Right ventricle myocardium inferior (tissue), 1 donor: ENCODE measurements around the gene PIP5K1C. TPM values are rescaled to one million over a fixed set of nuclear protein-coding genes. Genes with fewer than 3 reads are reported as not detected.

Experiments used
- ATAC-seq: fragments of 200-7000 bp; cut with Tn5 transposase; one replicate; pipeline ENCODE4 v1.9.1; 2020; ENCODE audit warnings: mild to moderate bottlenecking, moderate library complexity
- DNase-seq: peaks from one replicate; pipeline ENCODE4 v3.0.0; 2021; ENCODE audit errors: missing footprints
- intact Hi-C: fragments of 100-400 bp; cut with DNase I; formaldehyde crosslinking; loops from one replicate; pipeline ENCODE4 v1.11.0; 2022
- long read RNA-seq: library from polyadenylated mRNA; unstranded; transcript quantifications from one replicate; pipeline ENCODE4 v2.0.0, GENCODE V29; 2021
- total RNA-seq: library from RNA; stranded (reverse); fragmentation: NEBNext Ultra II Directional; extraction: Animal tissue kit (Norgen Biotek cat#: 25700); gene quantifications from one replicate; pipeline ENCODE4 v1.2.1, GENCODE V29; 2021
- donor health status: DM: no; HTN: yes; CAD: no; lungs with severe emphysema.

The PIP5K1C gene, protein sequence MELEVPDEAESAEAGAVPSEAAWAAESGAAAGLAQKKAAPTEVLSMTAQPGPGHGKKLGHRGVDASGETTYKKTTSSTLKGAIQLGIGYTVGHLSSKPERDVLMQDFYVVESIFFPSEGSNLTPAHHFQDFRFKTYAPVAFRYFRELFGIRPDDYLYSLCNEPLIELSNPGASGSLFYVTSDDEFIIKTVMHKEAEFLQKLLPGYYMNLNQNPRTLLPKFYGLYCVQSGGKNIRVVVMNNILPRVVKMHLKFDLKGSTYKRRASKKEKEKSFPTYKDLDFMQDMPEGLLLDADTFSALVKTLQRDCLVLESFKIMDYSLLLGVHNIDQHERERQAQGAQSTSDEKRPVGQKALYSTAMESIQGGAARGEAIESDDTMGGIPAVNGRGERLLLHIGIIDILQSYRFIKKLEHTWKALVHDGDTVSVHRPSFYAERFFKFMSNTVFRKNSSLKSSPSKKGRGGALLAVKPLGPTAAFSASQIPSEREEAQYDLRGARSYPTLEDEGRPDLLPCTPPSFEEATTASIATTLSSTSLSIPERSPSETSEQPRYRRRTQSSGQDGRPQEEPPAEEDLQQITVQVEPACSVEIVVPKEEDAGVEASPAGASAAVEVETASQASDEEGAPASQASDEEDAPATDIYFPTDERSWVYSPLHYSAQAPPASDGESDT
- 34.7 TPM for total RNA-seq
- long read RNA-seq, full-length matches to known transcripts: 9 of 22 reads
- long read RNA-seq, partial matches to known transcripts: 2 of 22 reads
- long read RNA-seq, other reads (novel, unspliced or antisense): 11 of 22 reads

DNA sequence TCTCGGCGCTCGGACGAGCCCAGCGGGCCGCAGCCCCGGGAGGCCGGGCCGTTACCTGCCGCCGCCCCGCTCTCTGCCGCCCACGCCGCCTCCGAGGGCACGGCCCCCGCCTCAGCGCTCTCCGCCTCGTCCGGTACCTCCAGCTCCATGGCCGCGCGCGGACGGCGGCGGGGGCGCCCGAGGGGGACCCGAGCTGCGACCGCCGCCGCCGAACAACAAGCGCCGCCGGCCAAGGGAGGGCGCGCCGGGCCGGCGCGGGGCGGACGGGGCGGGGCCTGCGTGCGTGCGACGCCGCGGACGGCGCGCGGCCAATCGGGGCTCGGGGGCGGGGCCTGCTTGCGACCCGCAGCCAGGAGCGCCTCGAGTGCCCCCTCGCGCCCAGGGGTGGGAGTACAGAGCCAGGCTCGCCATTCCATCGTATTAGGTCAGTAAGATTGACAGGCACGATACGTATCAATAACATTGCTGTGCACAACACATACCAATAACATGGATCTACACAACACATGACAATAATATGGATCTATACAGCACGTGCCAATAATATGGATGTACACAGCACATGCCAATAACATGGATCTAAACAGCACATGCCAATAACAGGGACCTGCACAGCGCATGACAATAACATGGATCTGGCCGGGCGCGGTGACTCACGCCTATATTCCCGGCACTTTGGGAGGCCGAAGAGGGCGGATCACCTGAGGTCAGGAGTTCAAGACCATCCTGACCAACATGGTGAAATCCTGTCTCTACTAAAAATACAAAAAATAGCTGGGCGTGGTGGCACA, at the start of gene PIP5K1C:
Gene PIP5K1C (minus strand): TSS at position 227 of the 791 bp plus-strand sequence. CDS start 78 bp downstream, at position 149.
- DNase-seq (peak; percentile 96), ATAC-seq (peak; percentile 95)
- intact Hi-C loops: loop anchor here (2.0 kb wide), 1 partner anchor 34 kb away; no protein-coding TSS in a partner anchor

DNA sequence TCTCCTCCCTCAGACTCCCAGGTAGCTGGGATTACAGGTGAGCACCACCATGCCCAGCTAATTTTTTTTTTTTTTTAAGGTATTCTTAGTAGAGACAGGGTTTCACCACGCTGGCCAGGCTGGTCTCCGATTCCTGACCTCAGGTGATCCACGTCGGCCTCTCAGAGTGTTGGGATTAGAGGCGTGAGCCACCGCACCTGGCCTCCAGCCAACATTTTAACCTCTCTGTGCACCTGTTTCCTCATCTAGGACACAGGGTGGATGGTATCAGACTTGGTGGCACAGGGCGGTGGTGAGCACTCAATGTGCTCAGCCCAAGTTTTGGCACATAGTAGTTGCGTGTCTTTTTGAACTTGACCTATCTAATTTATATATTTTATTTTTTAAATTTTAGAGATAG, 48.7 kb upstream of the PIP5K1C start:
- ATAC-seq (no peak), DNase-seq (no peak)
- intact Hi-C loops: no loop called here

DNA sequence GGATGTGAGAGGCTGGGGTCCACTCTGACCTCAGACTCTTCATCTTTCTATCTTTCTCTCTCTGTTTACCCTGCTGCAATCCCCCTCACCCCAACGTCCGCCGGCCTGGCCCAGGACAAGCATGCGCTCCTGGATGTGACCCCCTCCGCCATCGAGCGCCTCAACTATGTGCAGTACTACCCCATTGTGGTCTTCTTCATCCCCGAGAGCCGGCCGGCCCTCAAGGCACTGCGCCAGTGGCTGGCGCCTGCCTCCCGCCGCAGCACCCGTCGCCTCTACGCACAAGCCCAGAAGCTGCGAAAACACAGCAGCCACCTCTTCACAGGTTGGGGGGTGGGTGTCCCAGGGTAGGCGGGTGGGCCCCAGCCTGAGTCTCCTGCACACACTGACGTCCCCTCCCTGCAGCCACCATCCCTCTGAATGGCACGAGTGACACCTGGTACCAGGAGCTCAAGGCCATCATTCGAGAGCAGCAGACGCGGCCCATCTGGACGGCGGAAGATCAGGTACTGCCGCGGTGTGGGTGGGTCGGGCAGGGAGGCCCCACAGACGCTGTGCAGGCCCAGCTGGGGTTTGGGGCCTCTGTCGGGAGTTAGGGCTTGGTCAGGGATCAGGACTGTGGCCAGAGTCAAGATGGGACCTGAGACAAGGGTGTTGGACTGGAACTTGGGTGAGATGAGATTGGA, 46.2 kb upstream of the PIP5K1C start:
- no peak for ATAC-seq
- intact Hi-C loops: no loop called here
- no peak for DNase-seq

DNA sequence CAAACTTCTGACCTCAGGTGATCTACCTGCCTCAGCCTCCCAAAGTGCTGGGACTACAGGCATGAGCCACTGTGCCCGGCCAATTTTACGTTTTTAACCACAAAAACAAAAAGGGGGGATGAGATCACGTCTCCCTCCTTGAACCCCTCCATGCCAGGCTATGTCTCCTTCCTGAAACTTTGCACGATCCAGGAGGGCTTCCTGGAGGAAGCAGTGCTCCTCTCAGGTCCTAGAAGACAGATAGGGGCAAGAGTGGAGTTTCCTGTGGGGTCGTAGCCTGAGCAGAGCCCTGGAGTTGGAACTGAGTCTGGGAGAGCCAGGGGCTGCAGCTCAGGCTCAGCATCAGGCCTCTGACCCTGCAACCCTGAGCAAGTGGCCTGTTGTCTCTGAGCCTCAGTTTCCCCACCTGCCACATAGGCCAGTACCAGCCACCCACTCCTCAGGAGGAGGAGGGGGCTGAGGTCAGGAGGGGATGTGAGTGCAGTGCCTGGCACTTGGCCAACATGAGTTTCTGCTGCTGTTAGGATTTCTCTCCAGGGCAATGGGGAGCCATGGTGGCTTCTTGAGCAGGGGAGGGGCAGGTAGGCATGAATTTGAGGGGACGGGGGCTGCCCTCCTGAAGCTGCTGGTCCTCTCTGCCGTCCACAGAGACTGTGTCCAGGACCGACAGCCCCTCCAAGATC, 45.2 kb upstream of the PIP5K1C start:
- no peak for DNase-seq
- no peak for ATAC-seq
- intact Hi-C loops: no loop called here

DNA sequence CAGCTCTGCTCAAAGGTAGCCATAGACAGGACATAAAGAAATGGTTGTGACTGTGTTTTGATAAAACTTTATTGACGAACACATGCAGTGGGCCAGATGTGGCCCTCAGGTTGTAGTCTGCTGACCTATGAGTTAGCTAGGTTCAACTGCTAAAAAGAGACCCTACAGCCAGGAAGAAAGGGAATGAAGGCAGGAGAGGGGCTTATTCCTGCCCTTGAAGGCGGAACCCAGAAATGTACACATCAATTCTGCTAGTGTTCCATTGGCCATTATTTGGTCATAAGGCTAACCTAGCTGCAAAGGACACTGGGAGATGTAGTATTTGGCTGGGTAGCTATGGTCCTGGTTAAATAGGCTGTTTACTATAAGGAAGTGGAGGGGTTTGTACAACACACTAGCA, 43.2 kb upstream of the PIP5K1C start:
- no peak for ATAC-seq
- no peak for DNase-seq
- intact Hi-C loops: no loop called here

DNA sequence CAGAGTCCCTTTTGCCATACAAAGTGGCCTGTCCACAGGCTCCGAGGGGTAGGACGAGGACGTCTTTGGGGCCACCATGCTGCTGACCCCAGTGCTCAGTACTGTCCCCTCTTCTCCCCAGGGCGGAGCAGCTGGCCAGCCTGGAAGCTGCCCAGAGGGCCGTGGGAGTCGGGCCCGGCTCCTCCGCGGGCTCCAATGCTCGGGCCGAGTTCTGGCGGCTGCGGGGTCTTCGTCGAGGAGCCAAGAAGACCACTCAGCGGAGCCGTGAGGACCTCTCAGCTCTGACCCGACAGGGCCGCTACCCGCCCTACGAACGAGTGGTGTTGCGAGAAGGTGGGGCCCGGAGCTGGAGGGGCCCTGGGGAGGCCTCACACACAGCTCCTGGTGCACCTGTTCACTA, 40.2 kb upstream of the PIP5K1C start:
- intact Hi-C loops: no loop called here
- ATAC-seq: no peak
- no peak for DNase-seq

DNA sequence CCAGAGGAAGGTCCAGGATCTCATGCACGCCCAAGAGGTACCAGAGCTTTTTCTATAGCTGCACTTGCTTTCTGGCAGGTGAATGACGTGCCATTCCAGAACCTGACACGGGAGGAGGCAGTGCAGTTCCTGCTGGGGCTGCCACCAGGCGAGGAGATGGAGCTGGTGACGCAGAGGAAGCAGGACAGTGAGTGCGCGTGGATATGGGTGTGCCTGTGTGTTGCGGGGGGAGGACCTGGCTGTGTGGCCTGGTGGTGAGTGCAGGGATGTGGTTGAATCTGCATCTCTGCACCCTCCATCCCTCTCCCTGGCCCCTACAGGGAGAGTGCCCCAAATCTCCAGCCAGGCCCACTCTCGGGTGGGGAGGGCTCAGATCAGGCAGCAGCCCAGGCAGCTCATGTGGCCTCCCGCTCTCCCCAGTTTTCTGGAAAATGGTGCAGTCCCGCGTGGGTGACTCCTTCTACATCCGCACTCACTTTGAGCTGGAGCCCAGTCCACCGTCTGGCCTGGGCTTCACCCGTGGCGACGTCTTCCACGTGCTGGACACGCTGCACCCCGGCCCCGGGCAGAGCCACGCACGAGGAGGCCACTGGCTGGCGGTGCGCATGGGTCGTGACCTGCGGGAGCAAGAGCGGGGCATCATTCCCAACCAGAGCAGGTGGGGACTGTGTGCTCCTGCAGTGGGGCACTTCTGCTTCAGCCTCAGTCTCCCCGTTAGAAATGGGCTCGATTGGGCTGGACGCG, 38.4 kb upstream of the PIP5K1C start:
- ATAC-seq (no peak), DNase-seq (no peak)
- intact Hi-C loops: no loop called here

DNA sequence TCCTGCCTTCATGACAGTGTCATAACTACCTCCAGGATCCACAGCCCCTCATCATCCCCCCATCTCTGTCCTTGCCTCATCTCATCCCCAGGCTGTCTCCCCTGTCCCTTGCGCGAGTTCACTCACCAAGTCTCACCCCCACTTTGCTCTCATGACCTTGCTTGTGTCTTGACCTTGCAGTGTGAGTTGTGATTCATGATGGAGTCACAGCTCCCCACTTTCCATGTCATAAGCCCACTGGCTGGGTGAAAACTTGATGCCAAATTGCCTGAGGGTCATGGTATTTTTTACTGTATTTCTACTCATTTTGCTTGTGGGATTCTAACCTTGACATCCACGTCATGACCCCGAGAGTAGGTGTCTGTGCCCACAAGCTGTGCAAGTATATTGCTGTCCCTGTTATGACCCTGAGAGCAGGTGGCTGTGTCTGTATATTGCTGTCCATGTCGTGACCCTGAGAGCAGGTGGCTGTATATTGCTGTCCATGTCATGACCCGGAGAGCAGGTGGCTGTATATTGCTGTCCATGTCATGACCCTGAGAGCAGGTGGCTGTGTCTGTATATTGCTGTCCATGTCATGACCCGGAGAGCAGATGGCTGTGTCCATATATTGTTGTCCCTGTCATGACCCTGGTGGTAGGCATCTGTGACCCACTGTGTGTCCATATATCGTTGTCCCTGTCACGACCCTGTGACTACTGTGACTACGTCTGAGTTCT, 37.4 kb upstream of the PIP5K1C start:
- intact Hi-C loops: no loop called here
- ATAC-seq (no peak), DNase-seq (no peak)

DNA sequence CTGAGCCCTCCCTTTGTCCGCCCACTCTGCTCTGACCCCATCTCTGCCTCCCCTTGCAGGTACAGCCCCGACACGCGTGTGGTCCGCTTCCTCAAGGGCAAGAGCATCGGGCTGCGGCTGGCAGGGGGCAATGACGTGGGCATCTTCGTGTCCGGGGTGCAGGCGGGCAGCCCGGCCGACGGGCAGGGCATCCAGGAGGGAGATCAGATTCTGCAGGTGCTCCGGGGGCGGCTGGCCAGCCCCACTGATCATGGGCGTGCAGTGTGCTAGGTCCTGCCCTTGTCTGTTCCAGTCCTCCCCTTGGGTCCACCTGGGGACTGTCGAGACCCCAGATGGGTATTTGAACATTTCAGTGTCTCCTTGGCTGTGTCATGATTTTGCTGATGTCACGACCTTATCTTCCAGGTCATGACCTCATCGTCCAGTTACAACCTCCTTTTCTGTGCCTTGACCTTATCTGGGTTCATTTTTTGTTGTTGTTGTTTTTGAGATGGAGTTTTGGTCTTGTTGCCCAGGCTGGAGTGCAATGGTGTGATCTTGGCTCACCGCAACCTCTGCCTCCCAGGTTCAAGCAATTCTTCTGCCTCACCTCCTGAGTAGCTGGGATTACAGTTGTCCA, 35.9 kb upstream of the PIP5K1C start:
- ATAC-seq (no peak), DNase-seq (no peak)
- intact Hi-C loops: no loop called here

DNA sequence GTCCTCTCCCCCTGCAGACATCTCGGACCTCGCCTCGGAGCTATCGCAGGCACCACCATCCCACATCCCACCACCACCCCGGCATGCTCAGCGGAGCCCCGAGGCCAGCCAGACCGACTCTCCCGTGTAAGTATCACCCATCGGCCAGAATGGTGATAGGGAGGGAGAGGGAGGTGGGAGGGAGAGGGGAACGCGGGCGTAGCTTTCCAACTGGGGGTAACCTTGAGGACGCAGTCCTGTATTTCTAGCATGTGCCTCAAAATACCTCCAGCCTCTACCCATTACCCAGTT, 34.0 kb upstream of the PIP5K1C start:
- DNase-seq: no peak
- no peak for ATAC-seq
- intact Hi-C loops: no loop called here

DNA sequence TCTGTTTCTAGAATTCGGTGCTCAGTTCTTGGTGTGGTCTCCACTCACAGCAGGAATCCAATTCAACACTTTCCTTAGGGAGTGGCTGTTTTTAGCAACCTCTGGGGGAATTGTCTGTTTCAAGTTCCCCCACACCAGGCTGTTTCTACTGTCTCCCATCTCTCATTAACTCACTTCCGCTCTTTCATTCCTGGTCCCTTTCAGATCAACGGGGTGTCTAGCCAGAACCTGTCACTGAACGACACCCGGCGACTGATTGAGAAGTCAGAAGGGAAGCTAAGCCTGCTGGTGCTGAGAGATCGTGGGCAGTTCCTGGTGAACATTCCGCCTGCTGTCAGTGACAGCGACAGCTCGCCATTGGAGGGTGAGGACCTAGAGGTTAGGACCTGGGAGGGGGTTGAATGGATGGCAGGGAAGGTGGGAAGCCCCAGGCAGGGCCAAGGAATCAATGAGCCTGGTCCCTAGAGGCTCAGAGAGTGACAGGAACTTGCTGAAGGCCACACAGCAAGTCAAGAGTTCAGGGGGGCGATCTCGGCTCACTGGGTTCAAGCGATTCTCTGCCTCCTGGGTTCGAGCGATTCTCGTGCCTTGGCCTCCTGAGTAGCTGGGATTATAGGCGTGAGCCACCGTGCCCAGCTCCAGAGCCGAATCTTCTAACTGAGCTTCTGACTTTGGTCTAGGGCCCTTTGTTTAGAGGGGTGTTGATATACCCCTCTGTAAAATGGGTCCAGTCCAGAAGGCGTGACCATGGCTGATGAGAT, 33.5 kb upstream of the PIP5K1C start:
- intact Hi-C loops: no loop called here
- DNase-seq (no peak), ATAC-seq (no peak)

DNA sequence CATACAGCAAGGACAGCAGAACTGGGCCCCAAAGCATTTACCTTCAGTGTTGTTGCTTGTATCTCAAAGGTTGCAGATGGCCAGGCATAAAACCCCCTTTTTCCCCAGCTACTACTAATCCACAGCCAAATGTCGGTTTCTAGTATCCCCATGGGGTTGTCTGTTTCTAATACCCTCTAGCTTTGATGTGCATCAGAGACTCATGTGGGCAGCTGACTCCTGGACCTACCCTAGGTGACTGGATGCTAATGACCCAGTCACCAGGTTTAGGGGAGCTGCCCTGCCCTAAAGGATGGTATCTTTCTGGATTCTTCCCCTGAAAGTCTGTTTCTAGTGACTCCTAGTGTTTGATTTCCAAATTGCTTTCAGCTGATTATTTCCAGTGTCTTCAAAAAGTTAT, 31.8 kb upstream of the PIP5K1C start:
- DNase-seq: no peak
- ATAC-seq: no peak
- intact Hi-C loops: no loop called here

DNA sequence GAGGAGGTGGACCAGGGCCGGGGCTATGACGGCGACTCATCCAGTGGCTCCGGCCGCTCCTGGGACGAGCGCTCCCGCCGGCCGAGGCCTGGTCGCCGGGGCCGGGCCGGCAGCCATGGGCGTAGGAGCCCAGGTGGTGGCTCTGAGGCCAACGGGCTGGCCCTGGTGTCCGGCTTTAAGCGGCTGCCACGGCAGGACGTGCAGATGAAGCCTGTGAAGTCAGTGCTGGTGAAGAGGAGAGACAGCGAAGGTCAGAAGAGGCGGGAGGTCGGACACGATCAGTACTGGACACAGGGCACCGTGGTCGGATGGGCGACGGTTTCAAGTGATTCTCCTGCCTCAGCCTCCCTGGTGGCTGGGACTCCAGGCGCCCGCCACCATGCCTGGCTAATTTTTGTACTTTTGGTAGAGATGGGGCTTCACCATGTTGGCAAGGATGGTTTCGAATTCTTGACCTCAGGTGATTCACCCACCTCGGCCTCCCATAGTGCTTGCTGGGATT, 30.2 kb upstream of the PIP5K1C start:
- DNase-seq: no peak
- no peak for ATAC-seq
- intact Hi-C loops: no loop called here

DNA sequence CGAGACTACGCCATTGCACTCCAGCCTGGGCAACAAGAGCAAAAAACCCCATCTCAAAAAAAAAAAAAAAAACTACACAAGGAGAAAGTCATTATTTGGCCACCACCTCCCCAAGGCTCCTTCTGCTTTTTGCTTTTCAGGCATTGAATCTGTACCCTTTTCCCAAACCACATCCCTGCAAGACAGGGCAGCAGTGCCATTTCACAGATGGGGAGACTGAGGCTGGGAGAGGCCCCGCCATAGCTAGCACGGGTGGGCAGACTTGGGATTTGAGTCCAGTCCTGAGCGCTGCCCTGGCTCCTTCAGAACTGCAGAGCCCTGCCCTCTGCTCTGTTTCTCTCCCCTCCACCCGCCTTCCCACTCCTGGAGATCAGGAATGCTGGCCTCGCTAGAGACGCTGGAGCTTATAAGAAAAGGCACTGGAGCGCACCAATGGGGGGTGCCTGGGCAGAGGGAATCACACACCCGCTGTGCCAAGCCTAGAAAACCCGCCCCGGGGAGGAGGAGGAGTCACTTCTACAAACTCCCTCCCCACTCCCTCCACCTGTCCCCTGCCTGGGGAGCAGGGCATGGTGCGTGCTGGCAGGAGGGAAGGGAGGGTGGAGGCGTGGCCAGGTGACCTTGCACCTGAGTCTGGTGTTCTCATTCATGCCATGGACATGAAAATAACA, 25.5 kb upstream of the PIP5K1C start:
- intact Hi-C loops: no loop called here
- ATAC-seq (no peak), DNase-seq (no peak)

DNA sequence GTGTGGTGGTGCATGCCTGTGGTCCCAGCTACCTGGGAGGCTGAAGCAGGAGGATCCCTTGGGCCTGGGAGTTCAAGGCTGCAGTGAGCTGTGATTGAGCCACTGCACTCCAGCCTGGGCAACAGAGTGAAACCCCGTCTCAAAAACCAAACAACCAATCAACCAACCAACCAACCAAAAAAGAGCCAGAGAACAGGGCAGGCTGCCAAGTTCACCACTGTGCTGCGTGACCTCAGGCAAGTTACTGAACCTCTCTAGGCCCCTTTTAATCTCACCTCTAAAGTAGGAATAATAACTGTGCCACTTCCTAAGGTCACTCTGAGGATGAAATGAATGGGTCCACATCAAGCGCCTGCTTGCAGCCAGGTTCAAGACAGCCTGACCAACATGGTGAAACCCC, 24.9 kb upstream of the PIP5K1C start:
- no peak for ATAC-seq
- intact Hi-C loops: no loop called here
- no peak for DNase-seq
